ENCODE results near the gene PLCB4. TPM values are rescaled to one million over a fixed set of nuclear protein-coding genes. Genes with fewer than 3 reads are reported as not detected.

PLCB4 gene
- total RNA-seq, 1 experiment from 2014 or later = 12.6 TPM

GRCh38 chr20:9021216-9021615, 47.7 kb upstream of the PLCB4 start:
- TF ChIP-seq ZNF425 (CRISPR knock-in tag; conservative IDR thresholded peaks at IDR 0.05) (no peak), CREB1 (CRISPR knock-in tag; IDR thresholded peaks at IDR 0.05) (no peak)
- Mint-ChIP-seq H3K9me3 (peaks cover 4% of the 10 kb centered on the region; the same call in 1 of the 2 replicates), H3K4me1 (peaks cover 61% of the 10 kb centered on the region), H3K4me3 (no peak overlapping the region), H3K36me3 (no peaks in the 10 kb centered on the region), H3K27ac (0 out of 2 replicates have a peak overlapping the region, but pooled peaks have one; percentile 57), H3K27me3 (ENCODE audit: low read depth) (no peaks in the 10 kb centered on the region; the same call in 1 of the 2 replicates)
- CTCF ChIA-PET = interaction anchor here (1.2 to 1.9 kb wide), 2 partner anchors 18 to 167 kb away, joined by 3 to 6 read pairs; no protein-coding TSS in a partner anchor
- ATAC-seq (no peak; the same call in 1 of the 2 replicates), DNase-seq (ENCODE audit: low spot score) (no peak)
- POLR2A ChIA-PET = no interaction called here

GRCh38 chr20:9021699-9022098, 47.2 kb upstream of the PLCB4 start:
- H3K4me1 Mint-ChIP-seq = peaks cover 63% of the 10 kb centered on the region
- H3K36me3 Mint-ChIP-seq = no peaks in the 10 kb centered on the region
- DNase-seq (ENCODE audit: low spot score) = no peak
- ChIA-PET CTCF (interaction anchor here (1.2 to 1.9 kb wide), 2 partner anchors 18 to 168 kb away, joined by 3 to 6 read pairs; no protein-coding TSS in a partner anchor), POLR2A (no interaction called here)
- H3K4me3 Mint-ChIP-seq = no peak overlapping the region
- 0 out of 2 replicates have a peak overlapping the region, but pooled peaks have one; percentile 57 for H3K27ac Mint-ChIP-seq
- peak; percentile 84 for ATAC-seq
- no peaks in the 10 kb centered on the region; the same call in 1 of the 2 replicates for H3K27me3 Mint-ChIP-seq (ENCODE audit: low read depth)
- peaks cover 4% of the 10 kb centered on the region; the same call in 1 of the 2 replicates for H3K9me3 Mint-ChIP-seq
- TF ChIP-seq USF2 (CRISPR knock-in tag; IDR thresholded peaks at IDR 0.05) (peak; percentile 39; the same call in 1 of the 2 replicates), ZNF425 (CRISPR knock-in tag; conservative IDR thresholded peaks at IDR 0.05) (0 out of 2 replicates have a peak, but pooled peaks have one; percentile 54), CDX4 (CRISPR knock-in tag; IDR thresholded peaks at IDR 0.05; ENCODE audit: borderline replicate concordance) (no peak), STAT6 (CRISPR knock-in tag; conservative IDR thresholded peaks at IDR 0.05; ENCODE audit: low read depth) (no peak), GTF2I (CRISPR knock-in tag; conservative IDR thresholded peaks at IDR 0.05) (no peak), MAX (CRISPR knock-in tag; IDR thresholded peaks at IDR 0.05) (no peak), NR3C1 (CRISPR knock-in tag; conservative IDR thresholded peaks at IDR 0.05; ENCODE audit: low read depth) (no peak), ZMAT4 (CRISPR knock-in tag; IDR thresholded peaks at IDR 0.05) (no peak), ZNF532 (CRISPR knock-in tag; IDR thresholded peaks at IDR 0.05; ENCODE audit: borderline replicate concordance) (no peak), PREB (CRISPR knock-in tag; IDR thresholded peaks at IDR 0.05; ENCODE audit: borderline replicate concordance) (no peak), ZNF423 (CRISPR knock-in tag; IDR thresholded peaks at IDR 0.05) (peak; percentile 85), OVOL2 (CRISPR knock-in tag; IDR thresholded peaks at IDR 0.05; ENCODE audit: borderline replicate concordance) (no peak), NR1H2 (CRISPR knock-in tag; IDR thresholded peaks at IDR 0.05) (no peak), NFYB (CRISPR knock-in tag; conservative IDR thresholded peaks at IDR 0.05; ENCODE audit: low read depth) (no peak), ZNF138 (CRISPR knock-in tag; conservative IDR thresholded peaks at IDR 0.05) (no peak), ZNF671 (CRISPR knock-in tag; IDR thresholded peaks at IDR 0.05) (no peak), CREB1 (CRISPR knock-in tag; IDR thresholded peaks at IDR 0.05) (no peak), SP1 (CRISPR knock-in tag; conservative IDR thresholded peaks at IDR 0.05) (peak; percentile 46; the same call in 1 of the 2 replicates)

Data from WTC11 (cell line).